ENCODE data around the gene MRE11.

GRCh38 chr11:94511932-94512781 lies 18.5 kb upstream of the MRE11 start, which contains the start of gene C11orf97:
- TF ChIP-seq CTCF (IDR thresholded peaks at IDR 0.05) (no peak), EP300 (IDR thresholded peaks at IDR 0.05) (no peak)
